HL-60/S4 treated with retinoic acid at 250 ng/mL for 4 days and 3 days (cell line): ENCODE results near the gene MBD3.

Experiments used
- in situ Hi-C: fragments of 300-500 bp; cut with MboI; formaldehyde crosslinking; loops from 2 replicates; pipeline ENCODE4 v1.7.0; 2022; ENCODE audit warnings: low sequenced_read_pairs

Gene MBD3

DNA sequence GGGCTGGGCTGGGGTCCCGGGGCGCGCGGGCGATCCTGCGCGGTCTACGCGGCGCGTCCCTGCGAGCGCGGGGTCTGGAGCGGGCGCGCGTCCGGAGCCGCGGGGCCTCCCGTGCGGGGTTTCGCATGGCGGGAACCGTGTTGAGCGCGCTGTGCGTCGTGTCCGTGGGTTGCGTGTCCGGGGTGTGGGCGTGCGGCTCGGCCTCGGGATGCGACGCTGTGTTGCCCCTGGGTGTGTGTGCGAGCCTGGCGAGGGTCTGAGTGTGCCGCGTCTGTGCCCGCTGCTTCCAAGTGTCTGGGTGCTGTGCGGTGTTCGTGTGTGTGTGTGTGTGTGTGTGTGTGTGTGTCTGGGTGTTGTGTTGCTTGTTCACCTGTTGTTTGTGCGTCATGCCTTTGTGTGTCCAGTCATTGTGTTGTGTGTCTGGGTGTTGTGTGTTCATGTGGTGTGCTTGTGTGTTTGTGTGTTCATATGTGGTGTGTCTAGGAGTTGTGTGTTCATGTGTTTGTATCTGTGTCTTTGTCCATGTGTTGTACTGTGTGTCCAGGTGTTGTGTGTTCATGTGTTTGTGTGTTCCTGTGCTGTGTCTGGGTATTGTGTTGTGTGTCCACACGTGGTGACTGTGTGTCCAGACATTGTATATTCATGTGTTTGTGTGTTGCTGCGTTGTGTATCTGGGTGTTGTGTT, 68.2 kb downstream of the MBD3 start:
- in situ Hi-C loops = no loop called here
